GM12875 (cell line): Measurements from ENCODE around the gene ESPNL.
A peak's percentile ranks its signal among the peaks of the same experiment; 100 is the strongest.
"Not testable (repeated sequence)": the region's sequence is repeated elsewhere in the genome, so short reads cannot be mapped to it uniquely, and the experiment has no call there.

ENCODE experiments used
- H3K4me3 ChIP-seq: one replicate; pipeline ENCODE4 v1.5.1; 2011; ENCODE audit warnings: low read depth, low read length, control low read depth
- TF ChIP-seq, protein P1 (sequence below): IDR thresholded peaks from 2 replicates; pipeline ENCODE4 v1.5.1; 2011; ENCODE audit warnings: low read depth, mild to moderate bottlenecking, control low read depth, inconsistent platforms, low read length, moderate library complexity, borderline replicate concordance; ENCODE audit not compliant: insufficient read depth

The ESPNL gene

GRCh38 chr2:238100049-238100820 lies at the start of gene ESPNL:
ESPNL (plus strand) TSS chr2:238100340; CDS start chr2:238100420, 80 bp downstream.
- no peak within 1 kb of the TSS for H3K4me3 ChIP-seq
- TF ChIP-seq, protein P1, sequence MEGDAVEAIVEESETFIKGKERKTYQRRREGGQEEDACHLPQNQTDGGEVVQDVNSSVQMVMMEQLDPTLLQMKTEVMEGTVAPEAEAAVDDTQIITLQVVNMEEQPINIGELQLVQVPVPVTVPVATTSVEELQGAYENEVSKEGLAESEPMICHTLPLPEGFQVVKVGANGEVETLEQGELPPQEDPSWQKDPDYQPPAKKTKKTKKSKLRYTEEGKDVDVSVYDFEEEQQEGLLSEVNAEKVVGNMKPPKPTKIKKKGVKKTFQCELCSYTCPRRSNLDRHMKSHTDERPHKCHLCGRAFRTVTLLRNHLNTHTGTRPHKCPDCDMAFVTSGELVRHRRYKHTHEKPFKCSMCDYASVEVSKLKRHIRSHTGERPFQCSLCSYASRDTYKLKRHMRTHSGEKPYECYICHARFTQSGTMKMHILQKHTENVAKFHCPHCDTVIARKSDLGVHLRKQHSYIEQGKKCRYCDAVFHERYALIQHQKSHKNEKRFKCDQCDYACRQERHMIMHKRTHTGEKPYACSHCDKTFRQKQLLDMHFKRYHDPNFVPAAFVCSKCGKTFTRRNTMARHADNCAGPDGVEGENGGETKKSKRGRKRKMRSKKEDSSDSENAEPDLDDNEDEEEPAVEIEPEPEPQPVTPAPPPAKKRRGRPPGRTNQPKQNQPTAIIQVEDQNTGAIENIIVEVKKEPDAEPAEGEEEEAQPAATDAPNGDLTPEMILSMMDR = no peak

DNA sequence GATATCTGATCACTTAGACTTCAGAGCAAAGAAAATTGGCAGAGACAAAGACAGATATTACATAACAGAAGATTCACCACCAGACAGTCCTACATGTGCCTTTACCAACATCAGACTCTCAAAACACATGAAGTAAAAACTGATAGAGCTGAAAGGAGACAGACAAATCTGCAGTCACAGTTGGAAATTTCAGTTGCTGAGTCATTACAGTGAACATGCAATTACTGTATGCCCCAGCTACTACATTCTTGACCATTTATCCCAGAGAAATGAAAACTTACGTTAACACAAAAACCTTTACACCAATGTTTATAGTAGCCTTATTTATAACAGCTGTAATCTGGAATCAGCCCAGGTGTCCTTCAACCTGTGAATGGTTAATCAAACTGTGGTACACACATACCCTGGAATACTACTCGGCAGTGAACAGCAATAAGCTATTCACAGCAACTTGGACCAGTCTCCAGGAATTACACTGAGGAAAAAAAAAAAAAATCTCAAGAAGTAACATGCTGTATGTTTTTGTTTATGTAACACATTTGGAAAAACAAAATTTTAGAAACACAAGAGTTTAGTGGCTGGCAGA lies 46.9 kb upstream of the ESPNL start:
- H3K4me3 ChIP-seq = no peak overlapping the region
- TF ChIP-seq, protein P1 = no peak

- TF ChIP-seq, protein P1 = no peak
- no peak overlapping the region for H3K4me3 ChIP-seq
Observed at GRCh38 chr2:238055841-238056240, 44.3 kb upstream of the ESPNL start.

GRCh38 chr2:238057696-238058575 lies 42.2 kb upstream of the ESPNL start:
- not testable (repeated sequence) for H3K4me3 ChIP-seq

DNA sequence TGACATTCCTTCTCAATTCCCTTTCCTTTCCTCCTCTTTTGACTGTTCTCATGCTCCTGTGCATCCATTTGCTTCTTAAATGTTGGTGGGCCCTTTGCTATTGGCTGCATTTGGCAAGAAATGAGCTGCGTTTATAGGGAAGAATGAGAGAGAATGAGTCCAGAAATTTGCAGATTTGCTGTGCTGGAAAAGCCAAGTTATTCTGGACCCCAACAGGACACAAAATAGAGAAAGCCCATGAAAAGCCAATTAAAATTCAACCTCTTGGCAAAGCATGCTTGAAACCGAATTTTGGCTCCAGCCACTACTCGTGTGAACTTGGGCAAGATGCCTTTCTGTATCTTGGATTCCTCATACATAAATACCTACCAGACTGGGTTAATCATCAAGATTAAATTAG lies 40.6 kb upstream of the ESPNL start:
- TF ChIP-seq, protein P1 = no peak
- H3K4me3 ChIP-seq = no peak overlapping the region

GRCh38 chr2:238060096-238060541 lies 40.0 kb upstream of the ESPNL start:
- H3K4me3 ChIP-seq = peak overlapping the region; percentile 82
- TF ChIP-seq, protein P1 = no peak

DNA sequence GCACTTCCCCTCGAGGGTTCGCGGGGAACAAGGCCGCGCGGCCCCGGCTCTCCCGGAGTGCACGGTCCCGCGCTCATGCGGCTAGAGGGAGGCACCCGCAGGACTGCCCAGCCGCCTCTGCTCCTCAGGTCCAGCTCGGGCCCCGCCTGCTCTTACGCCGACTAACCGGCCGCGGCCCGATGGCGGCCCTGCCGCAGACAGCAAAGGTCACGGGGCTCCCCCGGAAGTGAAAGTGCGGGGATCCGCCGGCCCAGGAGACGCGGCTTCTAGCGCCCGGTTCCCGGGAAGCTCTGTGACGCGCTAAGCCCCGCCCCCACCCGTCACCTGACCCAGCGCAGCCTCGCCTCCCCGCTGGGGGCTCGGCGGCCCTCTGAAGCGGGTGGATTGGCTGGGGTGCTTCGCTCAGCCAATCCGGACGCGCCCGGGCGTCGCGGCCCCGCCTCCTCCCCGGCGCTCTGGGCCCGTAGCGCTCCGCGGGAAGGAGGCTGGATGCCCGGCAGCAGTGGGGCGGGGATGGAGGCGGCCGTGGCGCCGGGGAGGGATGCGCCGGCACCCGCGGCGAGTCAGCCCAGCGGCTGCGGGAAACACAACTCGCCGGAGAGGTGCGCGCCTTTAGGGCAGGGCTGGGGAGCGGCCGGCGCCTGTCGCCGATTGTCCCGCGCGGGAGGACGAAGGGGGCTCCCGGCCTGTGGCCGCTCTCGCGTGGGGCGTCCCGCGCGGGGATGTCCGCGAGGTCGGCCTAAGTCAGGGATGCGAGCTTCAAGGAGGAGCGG lies 39.4 kb upstream of the ESPNL start, which contains the start of gene SCLY:
Gene SCLY, plus strand, starts transcription at position 460 of the 773 bp plus-strand sequence. Its CDS starts 54 bp downstream, at position 514.
- peak within 1 kb of the TSS; percentile 91 for H3K4me3 ChIP-seq
- TF ChIP-seq, protein P1 = no peak
